Stimulated activated CD4-positive, alpha-beta T cell treated with anti-CD3 and anti-CD28 coated beads, Interleukin-1b, Interleukin-23, amount 100 ng/mL, for 48 hours (primary cell): ENCODE data around the gene SAFB2.

Experiments
- DNase-seq: peaks from one replicate; pipeline ENCODE4 v3.0.0-alpha.2; 2020

The SAFB2 gene

DNA sequence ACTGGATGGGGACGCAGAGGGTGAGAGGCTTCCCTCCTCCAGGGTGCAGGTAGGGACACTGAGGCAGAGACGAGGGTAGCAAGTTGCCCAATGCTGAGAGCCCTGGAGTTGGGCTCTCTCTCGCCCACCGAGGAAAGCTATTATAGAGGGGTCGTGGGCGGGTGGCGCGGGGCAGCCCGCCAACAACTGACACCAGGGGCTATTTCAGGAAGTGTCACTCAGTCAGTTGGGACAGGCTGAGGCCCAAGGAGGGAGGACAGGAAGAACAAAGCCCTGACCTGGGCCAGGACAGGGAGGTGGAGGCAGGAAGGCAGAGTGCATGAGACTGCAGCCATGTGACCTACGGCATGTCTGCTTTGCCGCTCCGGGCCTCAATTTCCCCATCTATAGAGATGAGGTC, 84.7 kb downstream of the SAFB2 start:
- DNase-seq, result no peak
